MG63 (cell line): ENCODE data around the gene OSBPL3. TPM values are rescaled to one million over a fixed set of nuclear protein-coding genes. Genes with fewer than 3 reads are reported as not detected.

Experiments
- DNase-seq: peaks from one replicate; pipeline ENCODE4 v3.0.0-alpha.2; 2020
- H3K27me3 ChIP-seq: fragments of 250-450 bp; sonication (Bioruptor Pico); 2 replicates; pipeline ENCODE4 v1.5.1; 2020; ENCODE audit warnings: mild to moderate bottlenecking, moderate library complexity
- H3K36me3 ChIP-seq: fragments of 250-450 bp; sonication (Bioruptor Pico); 2 replicates; pipeline ENCODE4 v1.5.1; 2020; ENCODE audit warnings: mild to moderate bottlenecking, moderate library complexity
- H3K4me3 ChIP-seq: fragments of 250-450 bp; sonication (Bioruptor Pico); 2 replicates; pipeline ENCODE4 v1.5.1; 2020; ENCODE audit warnings: mild to moderate bottlenecking, moderate library complexity
- H3K9me3 ChIP-seq: fragments of 250-450 bp; sonication (Bioruptor Pico); 2 replicates; pipeline ENCODE4 v1.5.1; 2020; ENCODE audit warnings: mild to moderate bottlenecking, moderate library complexity
- total RNA-seq: library from RNA; depleted of rRNA; stranded (reverse); fragments of >200 nt; shearing (Covaris generic); gene quantifications from 2 replicates; pipeline ENCODE4 v1.2.3, GENCODE V29; 2014; ENCODE audit warnings: low replicate concordance

OSBPL3 gene
- total RNA-seq, 1 experiment from 2014 or later, result 5.6 TPM

- H3K27me3 ChIP-seq, result no peaks in the 10 kb centered on the region
Observed at GRCh38 chr7:24877790-24878311, 102.1 kb downstream of the OSBPL3 start.

GRCh38 chr7:24874791-24875190 is 105.2 kb downstream of the OSBPL3 start:
- no peak for DNase-seq
- Histone ChIP-seq H3K36me3 (peaks cover 5% of the 10 kb centered on the region; the same call in 1 of the 2 replicates), H3K27me3 (no peaks in the 10 kb centered on the region), H3K9me3 (no peaks in the 10 kb centered on the region), H3K4me3 (no peak overlapping the region)

More at GRCh38 chr7:24877790-24878311, 102.1 kb downstream of the OSBPL3 start:
- H3K4me3 ChIP-seq, result no peak overlapping the region
- no peaks in the 10 kb centered on the region for H3K36me3 ChIP-seq
- no peaks in the 10 kb centered on the region for H3K9me3 ChIP-seq
- DNase-seq, result no peak

GRCh38 chr7:24873944-24874343 is 106.0 kb downstream of the OSBPL3 start:
- Histone ChIP-seq H3K4me3 (no peak overlapping the region), H3K27me3 (no peaks in the 10 kb centered on the region), H3K9me3 (no peaks in the 10 kb centered on the region), H3K36me3 (peaks cover 5% of the 10 kb centered on the region; the same call in 1 of the 2 replicates)
- DNase-seq, result no peak

GRCh38 chr7:24871770-24872169 is 108.2 kb downstream of the OSBPL3 start:
- Histone ChIP-seq H3K27me3 (no peaks in the 10 kb centered on the region), H3K36me3 (peaks cover 8% of the 10 kb centered on the region; the same call in 1 of the 2 replicates), H3K9me3 (no peaks in the 10 kb centered on the region), H3K4me3 (no peak overlapping the region)
- DNase-seq, result no peak

- no peak overlapping the region for H3K4me3 ChIP-seq
- H3K9me3 ChIP-seq, result no peaks in the 10 kb centered on the region
- peaks cover 13% of the 10 kb centered on the region for H3K36me3 ChIP-seq
- DNase-seq, result no peak
- no peaks in the 10 kb centered on the region for H3K27me3 ChIP-seq
Observed at GRCh38 chr7:24870766-24871165, 109.2 kb downstream of the OSBPL3 start.

- Histone ChIP-seq H3K4me3 (no peak overlapping the region), H3K27me3 (no peaks in the 10 kb centered on the region), H3K9me3 (no peaks in the 10 kb centered on the region), H3K36me3 (peaks cover 22% of the 10 kb centered on the region)
- no peak for DNase-seq
Observed at GRCh38 chr7:24869572-24869971, 110.4 kb downstream of the OSBPL3 start.

GRCh38 chr7:24868741-24869140 is 111.2 kb downstream of the OSBPL3 start:
- no peaks in the 10 kb centered on the region for H3K27me3 ChIP-seq
- no peaks in the 10 kb centered on the region for H3K9me3 ChIP-seq
- DNase-seq, result no peak
- H3K4me3 ChIP-seq, result no peak overlapping the region
- peaks cover 24% of the 10 kb centered on the region for H3K36me3 ChIP-seq

GRCh38 chr7:24866004-24866615 is 113.9 kb downstream of the OSBPL3 start:
- no peak for DNase-seq
- Histone ChIP-seq H3K36me3 (peaks cover 34% of the 10 kb centered on the region), H3K9me3 (no peaks in the 10 kb centered on the region), H3K27me3 (no peaks in the 10 kb centered on the region), H3K4me3 (no peak overlapping the region)

- no peaks in the 10 kb centered on the region for H3K9me3 ChIP-seq
- no peak for DNase-seq
- no peaks in the 10 kb centered on the region for H3K27me3 ChIP-seq
- no peak overlapping the region for H3K4me3 ChIP-seq
- H3K36me3 ChIP-seq, result peaks cover 39% of the 10 kb centered on the region
Observed at GRCh38 chr7:24864214-24864817, 115.7 kb downstream of the OSBPL3 start.

- H3K4me3 ChIP-seq, result no peak overlapping the region
- H3K27me3 ChIP-seq, result no peaks in the 10 kb centered on the region
- peaks cover 38% of the 10 kb centered on the region for H3K36me3 ChIP-seq
- no peak for DNase-seq
- no peaks in the 10 kb centered on the region for H3K9me3 ChIP-seq
Observed at GRCh38 chr7:24863626-24864025, 116.4 kb downstream of the OSBPL3 start.

- Histone ChIP-seq H3K27me3 (no peaks in the 10 kb centered on the region), H3K4me3 (no peak overlapping the region), H3K36me3 (peaks cover 37% of the 10 kb centered on the region), H3K9me3 (no peaks in the 10 kb centered on the region)
- DNase-seq, result no peak
Observed at GRCh38 chr7:24862461-24862860, 117.5 kb downstream of the OSBPL3 start.

GRCh38 chr7:24861336-24861735 is 118.6 kb downstream of the OSBPL3 start:
- Histone ChIP-seq H3K4me3 (no peak overlapping the region), H3K27me3 (no peaks in the 10 kb centered on the region), H3K36me3 (peaks cover 37% of the 10 kb centered on the region), H3K9me3 (no peaks in the 10 kb centered on the region)
- DNase-seq, result no peak

GRCh38 chr7:24860611-24861010 is 119.4 kb downstream of the OSBPL3 start:
- Histone ChIP-seq H3K27me3 (no peaks in the 10 kb centered on the region), H3K4me3 (no peak overlapping the region), H3K9me3 (no peaks in the 10 kb centered on the region), H3K36me3 (peaks cover 31% of the 10 kb centered on the region)
- no peak for DNase-seq

GRCh38 chr7:24858108-24858977 is 121.6 kb downstream of the OSBPL3 start:
- no peaks in the 10 kb centered on the region for H3K9me3 ChIP-seq
- H3K36me3 ChIP-seq, result peaks cover 24% of the 10 kb centered on the region
- no peak overlapping the region for H3K4me3 ChIP-seq
- DNase-seq, result no peak
- no peaks in the 10 kb centered on the region for H3K27me3 ChIP-seq

GRCh38 chr7:24857623-24858022 is 122.4 kb downstream of the OSBPL3 start:
- Histone ChIP-seq H3K36me3 (peaks cover 21% of the 10 kb centered on the region), H3K9me3 (no peaks in the 10 kb centered on the region)
- no peak for DNase-seq

GRCh38 chr7:24854866-24855265 is 125.1 kb downstream of the OSBPL3 start:
- H3K36me3 ChIP-seq, result peaks cover 20% of the 10 kb centered on the region
- no peaks in the 10 kb centered on the region for H3K27me3 ChIP-seq
- DNase-seq, result peak; percentile 54
- no peak overlapping the region for H3K4me3 ChIP-seq
- H3K9me3 ChIP-seq, result no peaks in the 10 kb centered on the region

More at GRCh38 chr7:24857623-24858022, 122.4 kb downstream of the OSBPL3 start:
- Histone ChIP-seq H3K4me3 (no peak overlapping the region), H3K27me3 (no peaks in the 10 kb centered on the region)

- Histone ChIP-seq H3K9me3 (no peaks in the 10 kb centered on the region), H3K27me3 (no peaks in the 10 kb centered on the region), H3K36me3 (peaks cover 23% of the 10 kb centered on the region), H3K4me3 (no peak overlapping the region)
- DNase-seq, result peak; percentile 51
Observed at GRCh38 chr7:24851786-24852185, 128.2 kb downstream of the OSBPL3 start.
